ENCODE results near the gene AHRR.

DNA sequence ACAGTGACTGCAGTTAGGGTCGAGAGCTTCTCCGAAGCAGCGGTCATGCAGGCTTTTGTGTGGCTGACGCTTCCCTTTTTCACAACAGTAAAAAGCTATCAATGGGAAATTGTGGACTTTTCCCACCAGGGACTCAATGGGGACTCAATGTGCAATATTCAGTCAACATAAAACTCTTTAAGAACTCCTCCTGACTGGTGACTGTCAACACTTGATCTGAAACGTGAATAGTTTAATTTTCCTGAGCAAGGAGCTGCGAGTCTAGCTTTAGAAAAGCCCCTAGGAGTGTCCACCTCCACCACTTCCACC, 150.2 kb downstream of the AHRR start:
- TF ChIP-seq MYC (IDR thresholded peaks at IDR 0.05; ENCODE audit: insufficient read depth, insufficient read length, insufficient replicate concordance, low read length, severe bottlenecking) (no peak), POLR2AphosphoS5 (IDR thresholded peaks at IDR 0.05; ENCODE audit: low read length) (no peak; the same call in 1 of the 2 replicates), POLR2A (IDR thresholded peaks at IDR 0.05; ENCODE audit: low read depth, low read length) (no peak), SREBF2 (IDR thresholded peaks at IDR 0.05; ENCODE audit: low read length) (no peak), TCF3 (IDR thresholded peaks at IDR 0.05; ENCODE audit: borderline replicate concordance, insufficient read depth, low read depth, low read length) (no peak), SRF (IDR thresholded peaks at IDR 0.05; ENCODE audit: low read depth in 2 of 2, low read length in 2 of 2) (no peak), CEBPB (IDR thresholded peaks at IDR 0.05; ENCODE audit: borderline replicate concordance in 1 of 2, low read depth in 2 of 2, low read length in 2 of 2) (no peak)
- TF ChIP-seq, protein P1, sequence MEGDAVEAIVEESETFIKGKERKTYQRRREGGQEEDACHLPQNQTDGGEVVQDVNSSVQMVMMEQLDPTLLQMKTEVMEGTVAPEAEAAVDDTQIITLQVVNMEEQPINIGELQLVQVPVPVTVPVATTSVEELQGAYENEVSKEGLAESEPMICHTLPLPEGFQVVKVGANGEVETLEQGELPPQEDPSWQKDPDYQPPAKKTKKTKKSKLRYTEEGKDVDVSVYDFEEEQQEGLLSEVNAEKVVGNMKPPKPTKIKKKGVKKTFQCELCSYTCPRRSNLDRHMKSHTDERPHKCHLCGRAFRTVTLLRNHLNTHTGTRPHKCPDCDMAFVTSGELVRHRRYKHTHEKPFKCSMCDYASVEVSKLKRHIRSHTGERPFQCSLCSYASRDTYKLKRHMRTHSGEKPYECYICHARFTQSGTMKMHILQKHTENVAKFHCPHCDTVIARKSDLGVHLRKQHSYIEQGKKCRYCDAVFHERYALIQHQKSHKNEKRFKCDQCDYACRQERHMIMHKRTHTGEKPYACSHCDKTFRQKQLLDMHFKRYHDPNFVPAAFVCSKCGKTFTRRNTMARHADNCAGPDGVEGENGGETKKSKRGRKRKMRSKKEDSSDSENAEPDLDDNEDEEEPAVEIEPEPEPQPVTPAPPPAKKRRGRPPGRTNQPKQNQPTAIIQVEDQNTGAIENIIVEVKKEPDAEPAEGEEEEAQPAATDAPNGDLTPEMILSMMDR (IDR thresholded peaks at IDR 0.05 in 2 of 3, conservative IDR thresholded peaks at IDR 0.05 in 1 of 3; ENCODE audit: control insufficient read depth in 2 of 3, extremely low read depth in 1 of 3, insufficient read depth in 1 of 3, low read depth in 3 of 3, low read length in 3 of 3): no peak
- TF ChIP-seq, protein P2, sequence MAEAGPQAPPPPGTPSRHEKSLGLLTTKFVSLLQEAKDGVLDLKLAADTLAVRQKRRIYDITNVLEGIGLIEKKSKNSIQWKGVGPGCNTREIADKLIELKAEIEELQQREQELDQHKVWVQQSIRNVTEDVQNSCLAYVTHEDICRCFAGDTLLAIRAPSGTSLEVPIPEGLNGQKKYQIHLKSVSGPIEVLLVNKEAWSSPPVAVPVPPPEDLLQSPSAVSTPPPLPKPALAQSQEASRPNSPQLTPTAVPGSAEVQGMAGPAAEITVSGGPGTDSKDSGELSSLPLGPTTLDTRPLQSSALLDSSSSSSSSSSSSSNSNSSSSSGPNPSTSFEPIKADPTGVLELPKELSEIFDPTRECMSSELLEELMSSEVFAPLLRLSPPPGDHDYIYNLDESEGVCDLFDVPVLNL (IDR thresholded peaks at IDR 0.05; ENCODE audit: low read depth, low read length): no peak

Measured in GM12878 (cell line).